Activated naive CD8-positive, alpha-beta T cell treated with anti-CD3 and anti-CD28 coated beads for 36 hours (primary cell): ENCODE data around the gene TNIP1. TPM values are rescaled to one million over a fixed set of nuclear protein-coding genes. Genes with fewer than 3 reads are reported as not detected.

ENCODE experiments used
- DNase-seq: peaks from one replicate; pipeline ENCODE4 v3.0.0; 2021
- H3K27ac Mint-ChIP-seq: one replicate; pipeline ENCODE4 v1.8.0; 2022; ENCODE audit warnings: mild to moderate bottlenecking, moderate library complexity, mixed read lengths
- H3K27me3 Mint-ChIP-seq: one replicate; pipeline ENCODE4 v1.8.0; 2022; ENCODE audit warnings: mild to moderate bottlenecking, mixed read lengths
- H3K36me3 Mint-ChIP-seq: one replicate; pipeline ENCODE4 v1.8.0; 2021; ENCODE audit warnings: mild to moderate bottlenecking, mixed read lengths
- H3K4me1 Mint-ChIP-seq: one replicate; pipeline ENCODE4 v1.8.0; 2021; ENCODE audit warnings: mixed read lengths
- H3K4me3 Mint-ChIP-seq: one replicate; pipeline ENCODE4 v1.8.0; 2022; ENCODE audit warnings: mild to moderate bottlenecking, moderate library complexity, mixed read lengths
- H3K9me3 Mint-ChIP-seq: one replicate; pipeline ENCODE4 v1.8.0; 2022; ENCODE audit warnings: mixed read lengths
- total RNA-seq, 2 experiments: library from RNA; stranded (reverse); gene quantifications; one replicate each; pipeline ENCODE4 v1.2.3, GENCODE V29; 2021

The TNIP1 gene
- total RNA-seq, 2 experiments from 2014 or later = 185 to 189 TPM

DNA sequence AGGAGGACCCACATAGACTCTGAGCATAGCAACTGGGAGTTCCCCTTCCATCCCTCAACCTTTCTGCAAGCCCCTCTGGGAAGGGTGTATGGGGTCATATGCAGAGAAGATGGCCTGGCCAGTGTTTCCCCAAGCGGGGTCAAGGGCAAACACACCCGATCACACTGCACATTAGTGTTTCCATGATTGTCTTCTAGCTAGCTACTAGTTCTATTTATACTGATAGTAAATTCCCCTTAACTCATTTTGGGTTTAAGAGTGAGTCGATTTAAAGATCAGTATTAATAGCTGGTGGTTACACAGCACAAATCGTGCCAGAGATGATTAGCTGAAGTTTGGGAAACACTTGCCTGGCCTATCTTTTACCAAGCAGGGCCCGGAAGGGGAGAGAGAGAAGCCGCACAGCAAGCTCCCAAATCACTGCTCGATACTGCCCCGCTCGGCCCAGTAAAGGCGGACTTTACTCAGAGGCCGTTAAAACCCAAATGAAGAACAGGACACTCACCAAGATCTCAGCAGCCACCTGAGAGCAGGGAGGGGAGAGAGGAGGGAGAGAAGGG, 29.4 kb upstream of the TNIP1 start:
- Mint-ChIP-seq H3K36me3 (peaks cover 25% of the 10 kb centered on the region), H3K9me3 (no peaks in the 10 kb centered on the region), H3K4me3 (no peak overlapping the region), H3K27me3 (no peaks in the 10 kb centered on the region), H3K27ac (peak overlapping the region; percentile 21), H3K4me1 (peaks cover 1% of the 10 kb centered on the region)
- DNase-seq = no peak

GRCh38 chr5:151108566-151108965, 27.7 kb upstream of the TNIP1 start:
- peaks cover 25% of the 10 kb centered on the region for H3K36me3 Mint-ChIP-seq

GRCh38 chr5:151107738-151108520, 27.1 kb upstream of the TNIP1 start:
- H3K4me1 Mint-ChIP-seq = peaks cover 2% of the 10 kb centered on the region
- H3K36me3 Mint-ChIP-seq = peaks cover 26% of the 10 kb centered on the region
- H3K4me3 Mint-ChIP-seq = no peak overlapping the region
- H3K27ac Mint-ChIP-seq = no peak overlapping the region
- no peaks in the 10 kb centered on the region for H3K9me3 Mint-ChIP-seq
- no peak for DNase-seq
- H3K27me3 Mint-ChIP-seq = no peaks in the 10 kb centered on the region

More at GRCh38 chr5:151108566-151108965, 27.7 kb upstream of the TNIP1 start:
- H3K9me3 Mint-ChIP-seq = no peaks in the 10 kb centered on the region
- no peaks in the 10 kb centered on the region for H3K4me1 Mint-ChIP-seq
- H3K4me3 Mint-ChIP-seq = no peak overlapping the region
- no peak overlapping the region for H3K27ac Mint-ChIP-seq
- DNase-seq = no peak
- no peaks in the 10 kb centered on the region for H3K27me3 Mint-ChIP-seq

GRCh38 chr5:151107084-151107483, 26.2 kb upstream of the TNIP1 start:
- Mint-ChIP-seq H3K27me3 (no peaks in the 10 kb centered on the region), H3K36me3 (peaks cover 22% of the 10 kb centered on the region), H3K9me3 (no peaks in the 10 kb centered on the region), H3K4me1 (peaks cover 2% of the 10 kb centered on the region), H3K27ac (no peak overlapping the region), H3K4me3 (no peak overlapping the region)
- DNase-seq = no peak

DNA sequence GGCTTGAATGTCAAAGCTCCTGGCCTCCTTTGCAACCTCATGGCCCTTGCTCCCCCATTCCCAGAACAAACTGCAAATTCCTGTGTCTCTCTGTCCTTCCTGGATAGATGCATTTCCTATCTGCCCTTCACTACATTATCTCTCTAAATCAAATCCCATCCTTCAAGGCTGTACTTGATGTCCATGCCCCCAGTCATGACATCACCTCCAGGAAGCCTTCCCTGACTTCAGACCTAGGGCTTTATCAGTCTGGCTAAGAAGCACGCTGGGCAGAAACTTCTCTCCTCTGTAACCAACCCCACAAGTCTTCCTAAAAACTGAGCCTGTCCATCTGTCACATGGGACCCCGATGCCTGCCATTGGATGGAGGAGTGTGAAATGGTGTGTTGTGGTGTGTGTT, 25.7 kb upstream of the TNIP1 start:
- H3K27me3 Mint-ChIP-seq = no peaks in the 10 kb centered on the region
- no peaks in the 10 kb centered on the region for H3K9me3 Mint-ChIP-seq
- H3K4me1 Mint-ChIP-seq = peaks cover 4% of the 10 kb centered on the region
- no peak for DNase-seq
- H3K4me3 Mint-ChIP-seq = no peak overlapping the region
- H3K27ac Mint-ChIP-seq = peak overlapping the region; percentile 32
- H3K36me3 Mint-ChIP-seq = peaks cover 27% of the 10 kb centered on the region

GRCh38 chr5:151106043-151106442, 25.2 kb upstream of the TNIP1 start:
- no peak overlapping the region for H3K27ac Mint-ChIP-seq
- H3K27me3 Mint-ChIP-seq = no peaks in the 10 kb centered on the region
- DNase-seq = no peak
- H3K9me3 Mint-ChIP-seq = no peaks in the 10 kb centered on the region
- H3K4me3 Mint-ChIP-seq = no peak overlapping the region
- H3K4me1 Mint-ChIP-seq = peaks cover 5% of the 10 kb centered on the region
- H3K36me3 Mint-ChIP-seq = peaks cover 28% of the 10 kb centered on the region

GRCh38 chr5:151105561-151105960, 24.7 kb upstream of the TNIP1 start:
- Mint-ChIP-seq H3K4me1 (peaks cover 10% of the 10 kb centered on the region), H3K36me3 (peaks cover 31% of the 10 kb centered on the region), H3K27ac (peak overlapping the region; percentile 50), H3K27me3 (no peaks in the 10 kb centered on the region), H3K4me3 (no peak overlapping the region), H3K9me3 (no peaks in the 10 kb centered on the region)
- no peak for DNase-seq

GRCh38 chr5:151104795-151105194, 24.0 kb upstream of the TNIP1 start:
- Mint-ChIP-seq H3K4me3 (no peak overlapping the region), H3K9me3 (no peaks in the 10 kb centered on the region), H3K27ac (no peak overlapping the region), H3K27me3 (no peaks in the 10 kb centered on the region), H3K36me3 (peaks cover 39% of the 10 kb centered on the region), H3K4me1 (peaks cover 17% of the 10 kb centered on the region)
- no peak for DNase-seq

DNA sequence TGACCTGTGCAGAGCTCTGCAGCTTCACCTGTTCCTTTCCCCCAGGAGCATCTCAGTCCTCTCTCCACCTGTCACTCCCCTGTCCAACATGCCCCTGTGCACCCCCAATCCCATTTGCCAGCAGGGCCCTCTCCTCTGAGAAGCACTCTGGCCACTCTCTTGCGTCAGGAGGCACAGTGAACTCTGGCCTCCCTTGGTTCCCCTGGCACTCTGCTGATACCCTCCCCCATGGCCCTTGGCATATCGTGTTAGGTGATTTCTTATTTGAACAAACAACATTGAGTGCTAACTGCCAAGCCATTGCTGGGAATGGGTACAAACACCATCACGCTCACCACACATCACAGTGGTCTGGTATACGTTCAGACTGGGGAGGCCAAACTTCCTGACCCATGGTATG, 20.9 kb upstream of the TNIP1 start:
- H3K36me3 Mint-ChIP-seq = peaks cover 37% of the 10 kb centered on the region
- no peak for DNase-seq
- H3K27ac Mint-ChIP-seq = peak overlapping the region; percentile 26
- H3K9me3 Mint-ChIP-seq = no peaks in the 10 kb centered on the region
- no peak overlapping the region for H3K4me3 Mint-ChIP-seq
- H3K4me1 Mint-ChIP-seq = peaks cover 47% of the 10 kb centered on the region
- H3K27me3 Mint-ChIP-seq = no peaks in the 10 kb centered on the region

GRCh38 chr5:151101151-151101550, 20.3 kb upstream of the TNIP1 start:
- H3K4me3 Mint-ChIP-seq = no peak overlapping the region
- no peaks in the 10 kb centered on the region for H3K9me3 Mint-ChIP-seq
- H3K36me3 Mint-ChIP-seq = peaks cover 34% of the 10 kb centered on the region
- peak overlapping the region; percentile 52 for H3K27ac Mint-ChIP-seq
- no peak for DNase-seq
- no peaks in the 10 kb centered on the region for H3K27me3 Mint-ChIP-seq
- H3K4me1 Mint-ChIP-seq = peaks cover 52% of the 10 kb centered on the region

DNA sequence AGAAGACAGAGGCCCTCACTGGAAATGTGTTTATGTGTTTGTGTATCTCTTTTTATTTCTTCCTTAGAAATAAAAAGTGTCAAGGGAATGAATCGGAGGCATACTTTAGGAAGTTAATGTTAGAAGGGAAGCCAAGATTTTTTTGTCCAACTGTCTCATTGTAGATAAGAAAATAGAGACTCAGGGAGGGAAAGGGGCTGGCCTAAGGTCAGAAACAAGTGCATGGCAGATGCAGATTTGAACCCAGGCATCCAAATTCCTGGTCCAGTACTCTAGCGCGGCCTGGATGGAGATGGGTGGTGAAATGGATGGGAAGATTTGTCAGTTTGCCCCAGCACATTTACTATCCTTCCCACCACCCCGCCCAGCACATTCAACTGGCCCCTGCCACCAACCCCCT, 19.8 kb upstream of the TNIP1 start:
- Mint-ChIP-seq H3K27me3 (no peaks in the 10 kb centered on the region), H3K27ac (peak overlapping the region; percentile 52), H3K36me3 (peaks cover 37% of the 10 kb centered on the region), H3K9me3 (no peaks in the 10 kb centered on the region), H3K4me1 (peaks cover 57% of the 10 kb centered on the region), H3K4me3 (no peak overlapping the region)
- DNase-seq = no peak

GRCh38 chr5:151098768-151099121, 17.9 kb upstream of the TNIP1 start:
- Mint-ChIP-seq H3K4me3 (no peak overlapping the region), H3K27me3 (no peaks in the 10 kb centered on the region), H3K9me3 (no peaks in the 10 kb centered on the region), H3K27ac (peak overlapping the region; percentile 80), H3K4me1 (peaks cover 75% of the 10 kb centered on the region), H3K36me3 (peaks cover 42% of the 10 kb centered on the region)
- no peak for DNase-seq

GRCh38 chr5:151097820-151098767, 17.3 kb upstream of the TNIP1 start:
- H3K9me3 Mint-ChIP-seq = no peaks in the 10 kb centered on the region
- H3K4me3 Mint-ChIP-seq = peak overlapping the region; percentile 27
- H3K36me3 Mint-ChIP-seq = peaks cover 37% of the 10 kb centered on the region
- H3K4me1 Mint-ChIP-seq = peaks cover 80% of the 10 kb centered on the region
- H3K27ac Mint-ChIP-seq = peak overlapping the region; percentile 80
- peak; percentile 55 for DNase-seq
- H3K27me3 Mint-ChIP-seq = no peaks in the 10 kb centered on the region

- peaks cover 87% of the 10 kb centered on the region for H3K4me1 Mint-ChIP-seq
Measured at GRCh38 chr5:151097061-151097460, 16.2 kb upstream of the TNIP1 start.

DNA sequence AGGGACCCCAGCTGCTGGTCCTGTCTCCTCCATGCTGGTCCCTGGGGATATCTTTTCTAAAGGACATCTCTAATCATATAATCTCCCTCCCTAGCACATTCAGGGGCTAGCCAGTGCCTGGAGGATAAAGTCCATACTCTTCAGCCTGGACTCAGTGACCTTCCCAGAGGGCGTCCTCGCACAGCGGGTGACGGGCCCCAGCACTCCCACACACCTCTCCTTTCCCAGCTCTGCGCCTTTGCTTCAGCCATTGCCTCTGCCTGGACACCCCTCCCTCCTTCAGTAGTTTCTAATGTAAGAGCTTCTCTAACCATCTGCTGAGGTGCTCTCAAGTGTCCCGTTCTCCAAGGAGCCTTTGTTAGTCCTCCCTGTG, 15.2 kb upstream of the TNIP1 start:
- DNase-seq = no peak
- H3K4me1 Mint-ChIP-seq = peaks cover 89% of the 10 kb centered on the region
- no peaks in the 10 kb centered on the region for H3K9me3 Mint-ChIP-seq
- no peaks in the 10 kb centered on the region for H3K27me3 Mint-ChIP-seq
- H3K27ac Mint-ChIP-seq = peak overlapping the region; percentile 94
- H3K4me3 Mint-ChIP-seq = no peak overlapping the region
- H3K36me3 Mint-ChIP-seq = peaks cover 33% of the 10 kb centered on the region

More at GRCh38 chr5:151097061-151097460, 16.2 kb upstream of the TNIP1 start:
- Mint-ChIP-seq H3K27me3 (no peaks in the 10 kb centered on the region), H3K4me3 (no peak overlapping the region), H3K27ac (peak overlapping the region; percentile 22), H3K9me3 (no peaks in the 10 kb centered on the region), H3K36me3 (peaks cover 39% of the 10 kb centered on the region)
- no peak for DNase-seq
